Kidney epithelial cell (primary cell): ENCODE data around the gene VCL. TPM values are rescaled to one million over a fixed set of nuclear protein-coding genes. Genes with fewer than 3 reads are reported as not detected.

Source experiments
- DNase-seq: peaks from one replicate; pipeline ENCODE4 v3.0.0-alpha.2; 2010; ENCODE audit warnings: low read depth
- H3K27me3 ChIP-seq: 2 replicates; pipeline ENCODE4 v1.6.0; 2011; ENCODE audit warnings: low read length; ENCODE audit not compliant: control insufficient read depth, insufficient read depth
- H3K36me3 ChIP-seq: 2 replicates; pipeline ENCODE4 v1.5.1; 2011; ENCODE audit warnings: low read length; ENCODE audit not compliant: control insufficient read depth, insufficient read depth
- H3K4me3 ChIP-seq: 2 replicates; pipeline ENCODE4 v1.5.1; 2011; ENCODE audit warnings: low read depth, mild to moderate bottlenecking, control low read depth, low read length
- CTCF ChIP-seq: IDR thresholded peaks from 2 replicates; pipeline ENCODE4 v1.5.1; 2011; ENCODE audit warnings: mild to moderate bottlenecking, moderate library complexity, low read length, control low read depth, inconsistent platforms; ENCODE audit not compliant: insufficient read depth, poor library complexity, severe bottlenecking
- total RNA-seq: library from RNA; depleted of rRNA; stranded (reverse); fragments of >200 nt; gene quantifications from 2 replicates; pipeline ENCODE4 v1.2.3, GENCODE V29; 2015

The VCL gene
- total RNA-seq, 1 donor from 2014 or later = 148 TPM

DNA sequence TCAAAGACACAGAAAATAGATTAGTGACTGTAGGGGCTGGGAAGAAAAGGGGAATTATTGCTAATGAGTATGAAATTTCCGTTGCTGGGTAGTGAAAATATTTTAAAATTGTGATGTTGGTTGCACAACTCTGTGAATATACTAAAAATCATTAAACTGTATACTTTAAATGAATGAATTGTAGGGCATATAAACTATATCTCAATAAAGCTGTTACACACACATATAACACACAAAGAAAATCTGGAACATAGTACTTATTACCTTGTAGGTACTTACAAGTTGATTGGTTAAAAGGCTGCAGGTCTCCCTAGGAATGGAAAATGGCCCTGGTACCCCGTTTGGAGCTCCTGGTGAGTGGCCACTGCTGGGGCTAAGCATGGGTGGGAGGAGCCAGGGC is 27.1 kb upstream of the VCL start:
- DNase-seq = no peak
- TF ChIP-seq CTCF = no peak
- Histone ChIP-seq H3K36me3 (no peaks in the 10 kb centered on the region), H3K4me3 (no peak overlapping the region), H3K27me3 (no peaks in the 10 kb centered on the region)

DNA sequence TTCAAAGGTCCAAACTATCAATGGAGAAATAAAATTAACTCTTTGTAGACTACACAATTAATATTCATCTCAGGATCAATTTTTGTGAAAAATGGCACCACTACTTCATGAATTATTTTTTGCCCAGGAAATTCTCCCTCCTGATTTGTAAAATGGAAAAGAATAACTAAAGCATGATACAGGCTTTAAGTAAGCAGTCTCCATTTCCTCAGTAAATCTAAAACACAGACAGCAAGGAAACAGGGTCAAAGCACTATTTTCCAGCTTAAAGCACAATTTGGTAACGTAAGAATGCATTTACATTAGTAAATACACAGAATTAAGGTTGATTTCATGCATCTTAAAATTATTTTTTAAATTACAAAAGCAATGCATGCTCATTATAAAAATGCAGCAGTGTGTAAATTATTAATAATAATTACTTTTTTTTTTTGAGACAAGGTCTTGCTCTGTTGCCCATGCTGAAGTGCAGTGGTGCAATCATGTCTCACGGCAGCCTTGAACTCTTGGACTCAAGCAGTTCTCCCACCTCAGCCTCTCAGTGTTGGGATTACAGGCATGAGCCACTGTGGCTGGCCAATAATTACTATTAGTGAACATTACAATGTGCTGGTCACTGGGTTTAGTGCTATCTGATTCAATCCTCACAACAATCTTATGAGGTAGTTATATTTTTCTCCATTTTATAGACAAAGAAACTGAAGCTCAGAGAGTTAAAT is 26.1 kb upstream of the VCL start:
- TF ChIP-seq CTCF = no peak
- no peaks in the 10 kb centered on the region for H3K36me3 ChIP-seq
- H3K27me3 ChIP-seq = no peaks in the 10 kb centered on the region
- no peak for DNase-seq
- H3K4me3 ChIP-seq = no peak overlapping the region

- no peaks in the 10 kb centered on the region for H3K36me3 ChIP-seq
- H3K4me3 ChIP-seq = no peak overlapping the region
- no peak for TF ChIP-seq CTCF
- no peak for DNase-seq
- H3K27me3 ChIP-seq = no peaks in the 10 kb centered on the region
Observed at GRCh38 chr10:73973427-73973826, 24.5 kb upstream of the VCL start.

GRCh38 chr10:73974309-73974946 is 23.5 kb upstream of the VCL start:
- Histone ChIP-seq H3K4me3 (no peak overlapping the region), H3K36me3 (no peaks in the 10 kb centered on the region), H3K27me3 (no peaks in the 10 kb centered on the region)
- TF ChIP-seq CTCF = no peak
- DNase-seq = no peak

DNA sequence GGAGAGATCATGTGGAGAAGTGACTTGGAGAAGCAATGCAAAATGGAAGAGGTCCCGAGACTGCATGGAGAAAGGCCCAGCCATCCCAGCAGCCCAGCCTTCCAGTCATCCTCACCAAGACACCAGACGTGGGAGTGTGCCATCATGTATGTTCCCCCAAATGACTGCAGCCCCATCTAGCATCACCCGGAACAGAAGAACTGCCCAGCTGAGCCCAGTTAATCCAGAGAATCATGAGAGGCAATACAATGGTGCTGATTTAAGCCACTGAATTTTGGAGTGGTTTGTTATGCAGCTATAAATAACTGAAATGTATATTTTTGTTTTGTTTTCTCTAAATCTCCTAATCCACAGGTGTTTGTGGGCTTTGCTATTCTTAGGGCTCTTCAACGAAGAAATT is 22.5 kb upstream of the VCL start:
- Histone ChIP-seq H3K36me3 (no peaks in the 10 kb centered on the region), H3K4me3 (no peak overlapping the region), H3K27me3 (no peaks in the 10 kb centered on the region)
- no peak for TF ChIP-seq CTCF
- no peak for DNase-seq

- H3K27me3 ChIP-seq = no peaks in the 10 kb centered on the region
Observed at GRCh38 chr10:73979141-73979808, 18.6 kb upstream of the VCL start.

More at GRCh38 chr10:73979141-73979808, 18.6 kb upstream of the VCL start:
- no peak for DNase-seq
- Histone ChIP-seq H3K4me3 (no peak overlapping the region), H3K36me3 (no peaks in the 10 kb centered on the region)
- no peak for TF ChIP-seq CTCF
